ENCODE data around the gene PMS1. TPM values are rescaled to one million over a fixed set of nuclear protein-coding genes. Genes with fewer than 3 reads are reported as not detected.

Gene PMS1
- total and polyA plus RNA-seq, 9 of the 15 experiments (the other 6 are each of a cell fraction or from before 2014, with no cell fraction given): 14.5 to 29.8 (median 24.7) TPM

DNA sequence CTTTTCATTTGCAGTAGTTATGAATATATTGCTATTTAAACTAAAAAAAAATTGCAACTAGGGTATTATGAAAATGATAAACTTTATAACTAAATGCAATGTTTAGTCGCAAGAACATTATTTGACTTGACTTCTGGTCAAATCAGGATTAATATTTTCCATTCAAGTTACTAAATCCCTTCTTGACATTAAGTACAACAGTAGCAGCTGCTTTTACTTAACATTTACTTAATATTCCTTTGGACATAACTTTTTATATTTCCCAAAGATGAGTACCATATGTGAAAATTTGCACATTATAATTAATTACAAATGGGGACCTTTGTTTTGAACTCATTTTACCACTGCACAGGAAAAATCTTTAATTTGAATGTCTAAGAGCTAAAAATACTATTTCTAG, 74.0 kb downstream of the PMS1 start:
- TF ChIP-seq SREBF2 (CRISPR knock-in tag; IDR thresholded peaks at IDR 0.05): no peak
- TF ChIP-seq HCFC1 (IDR thresholded peaks at IDR 0.05; ENCODE audit: low read depth, low read length): no peak
- TF ChIP-seq TEAD2 (tag; IDR thresholded peaks at IDR 0.05): no peak
- no peak for TF ChIP-seq ETS2 (tag; IDR thresholded peaks at IDR 0.05; ENCODE audit: borderline replicate concordance, poor library complexity, severe bottlenecking)
- TF ChIP-seq SOX6 (IDR thresholded peaks at IDR 0.05): no peak
- TF ChIP-seq MED1 (CRISPR knock-in tag; IDR thresholded peaks at IDR 0.05; ENCODE audit: borderline replicate concordance): no peak
- Histone ChIP-seq H3K27me3 (ENCODE audit: control insufficient read depth in 2 of 2, insufficient read depth in 2 of 2, low read length in 2 of 2) (no peaks in the 10 kb centered on the region), H3K9me3 (replicated peaks; ENCODE audit: control insufficient read depth, insufficient read depth, low read depth, low read length) (no peaks in the 10 kb centered on the region), H3K9ac (ENCODE audit: insufficient read depth in 1 of 2, low read depth in 2 of 2, low read length in 2 of 2) (no peak overlapping the region), H3K4me1 (replicated peaks in 1 of 2; ENCODE audit: control insufficient read depth in 2 of 2, insufficient read depth in 2 of 2, low read length in 2 of 2) (no peaks in the 10 kb centered on the region), H3K27ac (ENCODE audit: extremely low read depth, low read depth, low read length) (no peak overlapping the region), H3K36me3 (ENCODE audit: control insufficient read depth, insufficient read depth, low read length) (peaks cover 23% of the 10 kb centered on the region; the same call in 1 of the 3 replicates), H4K20me1 (replicated peaks; ENCODE audit: control insufficient read depth, insufficient read depth, low read length) (no peaks in the 10 kb centered on the region), H3K4me3 (no peak overlapping the region), H2AFZ (ENCODE audit: low read depth, low read length) (no peak overlapping the region), H3K79me2 (ENCODE audit: control insufficient read depth, insufficient read depth, low read length) (no peaks in the 10 kb centered on the region), H3K4me2 (ENCODE audit: insufficient read depth, low read length) (no peak overlapping the region), H3K9me1 (ENCODE audit: control insufficient read depth, insufficient read depth, low read length) (no peaks in the 10 kb centered on the region)
- CTCF ChIA-PET (ENCODE audit: low intra/inter-chr PET ratio): no interaction called here
- POLR2A ChIA-PET: interaction anchor here (1.0 kb wide), 1 partner anchor 8 kb away, joined by 3 read pairs; no protein-coding TSS in a partner anchor
- no TSS peak for BruUV-seq (replicated peaks)
- DNase-seq (ENCODE audit: extremely low read depth in 1 of 4, low spot score in 3 of 4): no peak
- 100% methylated on average over 1 of the region's 1 CpG for WGBS (ENCODE audit: insufficient coverage, low coverage, missing lambda C conversion rate)
- FAIRE-seq: peak; percentile 23
- intact Hi-C loops (cut with micrococcal nuclease): no loop called here
- in situ Hi-C loops (cut with MboI): no loop called here
- ATAC-seq: no peak

DNA sequence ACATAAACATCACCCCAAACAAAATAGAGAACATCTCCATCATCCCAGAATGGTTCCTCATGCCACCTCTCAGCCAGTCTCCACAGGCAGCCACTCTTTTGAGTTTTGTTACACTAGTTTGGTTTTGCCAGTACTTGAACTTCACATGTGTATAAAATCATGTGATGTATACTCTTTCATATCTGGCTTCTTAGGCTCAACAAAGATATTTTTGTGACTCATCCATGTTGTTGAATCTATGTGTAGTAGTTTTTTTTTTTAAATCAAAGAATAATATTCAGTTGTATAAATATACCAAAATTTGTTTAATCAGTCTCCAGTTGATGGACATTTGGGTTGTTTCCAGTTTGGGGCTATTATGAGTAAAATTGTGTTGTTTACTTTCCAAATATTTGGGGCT, 75.9 kb downstream of the PMS1 start:
- H3K4me1 ChIP-seq (replicated peaks in 1 of 2; ENCODE audit: control insufficient read depth in 2 of 2, insufficient read depth in 2 of 2, low read length in 2 of 2): no peaks in the 10 kb centered on the region
- no peak overlapping the region for H3K9ac ChIP-seq (ENCODE audit: insufficient read depth in 1 of 2, low read depth in 2 of 2, low read length in 2 of 2)
- no peak for DNase-seq (ENCODE audit: extremely low read depth in 1 of 4, low spot score in 3 of 4)
- no peak overlapping the region for H3K4me3 ChIP-seq
- ATAC-seq: no peak
- no peaks in the 10 kb centered on the region for H3K79me2 ChIP-seq (ENCODE audit: control insufficient read depth, insufficient read depth, low read length)
- H3K27me3 ChIP-seq (ENCODE audit: control insufficient read depth in 2 of 2, insufficient read depth in 2 of 2, low read length in 2 of 2): no peaks in the 10 kb centered on the region
- in situ Hi-C loops (cut with MboI): no loop called here
- H3K9me1 ChIP-seq (ENCODE audit: control insufficient read depth, insufficient read depth, low read length): no peaks in the 10 kb centered on the region
- H4K20me1 ChIP-seq (replicated peaks; ENCODE audit: control insufficient read depth, insufficient read depth, low read length): no peaks in the 10 kb centered on the region
- intact Hi-C loops (cut with micrococcal nuclease): no loop called here
- no peak overlapping the region for H3K27ac ChIP-seq (ENCODE audit: extremely low read depth, low read depth, low read length)
- peaks cover 24% of the 10 kb centered on the region; the same call in 1 of the 3 replicates for H3K36me3 ChIP-seq (ENCODE audit: control insufficient read depth, insufficient read depth, low read length)
- ChIA-PET CTCF (ENCODE audit: low intra/inter-chr PET ratio) (no interaction called here), POLR2A (no interaction called here)
- no TSS peak for BruUV-seq (replicated peaks)
- H2AFZ ChIP-seq (ENCODE audit: low read depth, low read length): no peak overlapping the region
- no peaks in the 10 kb centered on the region for H3K9me3 ChIP-seq (replicated peaks; ENCODE audit: control insufficient read depth, insufficient read depth, low read depth, low read length)
- no peak overlapping the region for H3K4me2 ChIP-seq (ENCODE audit: insufficient read depth, low read length)
- FAIRE-seq: no peak
- TF ChIP-seq CBX5 (IDR thresholded peaks at IDR 0.05; ENCODE audit: borderline replicate concordance, low read depth) (no peak), RBM17 (IDR thresholded peaks at IDR 0.05; ENCODE audit: borderline replicate concordance, low read depth, low read length) (no peak), TRIM24 (IDR thresholded peaks at IDR 0.05) (no peak), ZBTB12 (CRISPR knock-in tag; IDR thresholded peaks at IDR 0.05) (no peak)
